GM12864 (cell line): ENCODE data around the gene C1QTNF9.
A peak's percentile ranks its signal among the peaks of the same experiment; 100 is the strongest.

Experiments
- DNase-seq: peaks from one replicate; pipeline ENCODE4 v3.0.0-alpha.2; 2011; ENCODE audit warnings: low read depth
- H3K4me3 ChIP-seq: 2 replicates; pipeline ENCODE4 v1.5.1; 2011; ENCODE audit warnings: mild to moderate bottlenecking, low read depth, low read length, control low read depth
- CTCF ChIP-seq: IDR thresholded peaks from 2 replicates; pipeline ENCODE4 v1.5.1; 2011; ENCODE audit warnings: low read depth, mild to moderate bottlenecking, moderate library complexity, low read length, control low read depth, inconsistent platforms; ENCODE audit errors: missing control alignments

Gene C1QTNF9

GRCh38 chr13:24269821-24270220 is 39.6 kb upstream of the C1QTNF9 start:
- no peak for TF ChIP-seq CTCF
- no peak overlapping the region for H3K4me3 ChIP-seq
- DNase-seq, result no peak

- peak; percentile 30 for TF ChIP-seq CTCF
- DNase-seq, result peak; percentile 51
- H3K4me3 ChIP-seq, result peak overlapping the region; percentile 68
Observed at GRCh38 chr13:24270639-24271141, 38.7 kb upstream of the C1QTNF9 start.

GRCh38 chr13:24271231-24271600 is 38.2 kb upstream of the C1QTNF9 start:
- no peak for DNase-seq
- TF ChIP-seq CTCF, result no peak
- peak overlapping the region; percentile 68 for H3K4me3 ChIP-seq

- DNase-seq, result peak; percentile 71
- TF ChIP-seq CTCF, result no peak
- H3K4me3 ChIP-seq, result peak overlapping the region; percentile 68
Observed at GRCh38 chr13:24271601-24272451, 37.6 kb upstream of the C1QTNF9 start.

GRCh38 chr13:24272452-24273161 is 36.8 kb upstream of the C1QTNF9 start:
- no peak for DNase-seq
- TF ChIP-seq CTCF, result no peak
- peak overlapping the region; percentile 68; the same call in 1 of the 2 replicates for H3K4me3 ChIP-seq

GRCh38 chr13:24273926-24274325 is 35.5 kb upstream of the C1QTNF9 start:
- H3K4me3 ChIP-seq, result no peak overlapping the region
- TF ChIP-seq CTCF, result no peak
- no peak for DNase-seq
